Adipocyte (in vitro differentiated cells): ENCODE measurements around the gene HOXB5.
A peak's percentile ranks its signal among the peaks of the same experiment; 100 is the strongest.

Experiments used
- DNase-seq: peaks from one replicate; pipeline ENCODE4 v3.0.0-alpha.2; 2015; ENCODE audit warnings: low read depth
- H3K27me3 ChIP-seq: replicated peaks from 2 replicates; pipeline ENCODE4 v1.7.0; 2013; ENCODE audit warnings: mild to moderate bottlenecking, low read length, moderate library complexity; ENCODE audit not compliant: control insufficient read depth, insufficient read depth
- H3K36me3 ChIP-seq: 2 replicates; pipeline ENCODE4 v1.7.0; 2013; ENCODE audit warnings: low read length, mild to moderate bottlenecking, moderate library complexity; ENCODE audit not compliant: control insufficient read depth, insufficient read depth, severe bottlenecking
- H3K4me1 ChIP-seq: 2 replicates; pipeline ENCODE4 v1.7.0; 2013; ENCODE audit warnings: mild to moderate bottlenecking, low read length, moderate library complexity; ENCODE audit not compliant: control insufficient read depth, insufficient read depth
- H3K4me3 ChIP-seq: 2 replicates; pipeline ENCODE4 v1.7.0; 2013; ENCODE audit warnings: mild to moderate bottlenecking, low read length, moderate library complexity
- H3K9ac ChIP-seq: 2 replicates; pipeline ENCODE4 v1.7.0; 2013; ENCODE audit warnings: mild to moderate bottlenecking, low read length, moderate library complexity
- H3K9me3 ChIP-seq: 2 replicates; pipeline ENCODE4 v1.7.0; 2013; ENCODE audit warnings: mild to moderate bottlenecking, low read length, moderate library complexity; ENCODE audit not compliant: control insufficient read depth

HOXB5 gene

DNA sequence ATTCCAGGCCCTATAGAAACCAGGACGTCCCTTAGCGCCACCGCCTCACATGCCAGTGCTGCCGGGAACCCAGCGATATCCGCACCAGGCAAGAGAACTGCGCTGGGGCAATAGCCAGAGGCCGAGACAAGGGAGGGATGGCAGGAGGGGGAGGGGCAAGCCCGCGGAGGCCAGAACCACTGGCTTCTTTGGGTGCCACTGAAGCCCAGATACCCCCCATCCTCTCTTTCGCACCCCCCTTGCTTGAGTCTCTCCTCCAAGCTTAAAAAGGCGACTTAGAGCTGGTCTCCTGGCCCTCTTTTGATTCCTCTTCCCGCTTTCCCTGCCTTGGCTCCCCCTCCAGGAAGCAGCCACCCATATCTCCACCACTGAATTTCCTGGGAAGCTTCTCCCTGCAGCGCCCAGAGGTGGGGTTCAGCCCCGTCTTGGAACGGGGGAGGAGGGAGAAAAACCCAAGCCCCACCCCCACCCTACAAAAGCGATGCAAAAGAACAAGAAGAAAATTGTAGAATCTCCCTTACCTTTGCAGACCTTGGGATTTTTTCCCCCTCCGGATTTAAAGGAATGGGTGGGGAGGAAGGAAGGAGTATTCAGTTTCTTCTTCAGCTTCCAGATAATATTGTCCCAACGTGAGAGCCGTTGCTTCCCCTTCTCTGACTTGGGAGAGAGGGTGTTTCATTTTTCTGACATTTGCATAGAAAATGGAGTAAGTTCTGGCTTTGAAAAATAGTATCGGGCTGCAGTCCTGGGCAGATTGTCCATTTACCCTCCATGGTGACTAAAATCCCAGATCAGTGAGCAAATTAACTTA lies 10.6 kb upstream of the HOXB5 start:
- Histone ChIP-seq H3K27me3 (no peaks in the 10 kb centered on the region), H3K36me3 (no peaks in the 10 kb centered on the region), H3K4me3 (peak overlapping the region; percentile 95), H3K9me3 (no peaks in the 10 kb centered on the region), H3K9ac (peak overlapping the region; percentile 97), H3K4me1 (peaks cover 41% of the 10 kb centered on the region)
- DNase-seq, result no peak

DNA sequence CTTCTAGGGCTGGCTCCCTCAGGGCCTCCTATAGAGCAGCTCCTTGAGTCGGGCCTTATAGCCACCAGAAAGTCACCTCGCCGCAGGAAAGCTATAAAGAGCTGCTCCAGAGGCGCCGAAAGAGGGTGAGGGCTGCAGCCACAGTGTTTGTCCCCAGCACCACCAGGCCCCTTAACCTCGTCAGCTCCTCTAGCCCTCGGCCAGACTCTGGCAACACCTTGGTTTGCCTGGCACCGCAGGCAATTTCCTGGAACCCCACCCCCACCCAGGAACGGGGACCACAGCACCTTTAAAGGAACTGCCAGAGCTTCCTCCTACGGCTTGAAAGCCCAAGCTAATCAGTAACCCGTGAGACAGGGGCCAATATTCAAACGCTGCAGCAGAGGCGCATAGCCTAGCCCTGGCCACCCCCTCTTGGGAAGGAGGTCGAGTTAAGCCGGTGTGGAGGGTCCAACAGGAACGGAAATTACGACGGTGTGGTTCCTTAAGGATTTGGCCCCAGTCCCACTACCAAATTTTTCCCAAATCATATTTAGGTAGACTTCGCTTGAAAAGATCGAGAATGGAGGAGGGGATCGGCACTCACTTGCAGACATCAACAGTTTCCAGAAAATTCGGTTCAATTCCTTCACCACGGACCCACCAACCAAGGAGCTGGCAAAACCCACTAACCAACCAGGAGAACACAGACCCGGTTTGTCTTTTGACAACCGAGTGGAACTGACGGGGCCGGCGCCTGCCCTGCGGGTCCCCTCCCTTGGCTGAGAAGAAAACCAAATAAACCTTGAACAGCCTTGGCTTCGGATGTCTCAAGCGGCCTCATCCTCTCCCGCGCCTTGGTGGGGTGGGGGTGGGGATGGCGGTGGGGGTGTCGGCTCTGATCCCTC lies 8.2 kb upstream of the HOXB5 start:
- Histone ChIP-seq H3K4me1 (peaks cover 49% of the 10 kb centered on the region), H3K4me3 (peak overlapping the region; percentile 95), H3K27me3 (no peaks in the 10 kb centered on the region), H3K36me3 (no peaks in the 10 kb centered on the region), H3K9ac (peak overlapping the region; percentile 97), H3K9me3 (no peaks in the 10 kb centered on the region)
- DNase-seq, result no peak

DNA sequence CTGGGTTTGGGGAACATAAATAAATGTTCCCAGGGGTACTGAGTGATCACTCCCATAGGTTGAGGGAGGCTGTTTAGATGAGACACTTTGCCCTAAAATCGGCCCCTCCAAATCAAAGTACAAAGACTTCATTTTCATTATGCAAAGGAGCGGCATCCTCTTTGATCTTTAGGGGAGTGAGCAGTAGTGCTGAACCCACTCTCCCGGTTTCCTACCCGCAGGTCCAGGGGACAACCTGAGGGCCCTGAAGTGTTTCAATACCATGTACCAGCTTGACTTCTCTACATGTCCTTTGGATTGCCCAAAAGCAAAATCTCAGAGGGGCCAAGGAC lies 7.6 kb upstream of the HOXB5 start:
- Histone ChIP-seq H3K27me3 (no peaks in the 10 kb centered on the region), H3K9ac (peak overlapping the region; percentile 97), H3K4me3 (peak overlapping the region; percentile 95), H3K9me3 (no peaks in the 10 kb centered on the region), H3K4me1 (peaks cover 50% of the 10 kb centered on the region), H3K36me3 (peaks cover 3% of the 10 kb centered on the region)
- no peak for DNase-seq

DNA sequence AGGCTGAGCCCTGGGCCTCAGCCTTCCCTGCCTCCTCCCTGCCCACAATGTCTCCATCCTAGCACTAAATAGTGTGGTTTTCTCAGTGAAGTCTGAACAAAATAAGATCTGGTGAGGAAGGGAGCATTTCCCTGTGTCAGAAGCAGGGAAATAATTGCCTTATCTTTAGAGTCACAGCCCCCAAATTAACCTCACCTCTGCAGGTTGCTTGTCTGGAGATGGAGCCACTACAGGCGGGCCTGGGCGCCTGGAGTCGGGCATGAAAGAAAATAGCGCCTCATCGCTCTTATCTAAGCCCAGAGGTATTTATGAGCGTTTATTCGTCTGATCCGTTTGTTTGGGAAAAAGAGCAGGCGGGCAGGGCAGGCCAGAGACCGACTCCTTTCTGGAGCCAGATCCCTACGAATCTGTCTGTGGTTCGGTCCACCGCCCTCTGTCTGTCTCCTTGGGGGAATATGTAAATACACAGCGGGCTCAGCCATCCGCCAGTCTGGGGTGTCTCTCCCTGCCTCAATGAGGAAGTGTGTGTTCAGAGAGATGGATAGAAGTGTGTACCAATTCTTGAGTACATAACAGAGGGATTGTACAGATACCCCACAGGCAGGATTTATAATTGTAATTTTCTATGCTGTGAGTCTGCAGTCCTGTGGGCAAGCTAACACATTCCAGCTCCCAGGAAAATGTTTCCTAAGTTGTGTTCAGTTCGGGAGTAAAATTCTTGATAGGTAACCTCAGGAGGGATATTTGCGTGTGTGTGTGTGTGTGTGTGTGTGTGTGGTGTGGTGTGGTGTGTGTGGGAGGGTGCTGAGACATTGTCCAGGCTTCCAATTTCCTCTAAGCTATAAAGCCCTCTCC lies 6.9 kb upstream of the HOXB5 start:
- DNase-seq, result no peak
- Histone ChIP-seq H3K9me3 (no peaks in the 10 kb centered on the region), H3K4me3 (no peak overlapping the region), H3K4me1 (peaks cover 46% of the 10 kb centered on the region), H3K27me3 (no peaks in the 10 kb centered on the region), H3K9ac (no peak overlapping the region), H3K36me3 (peaks cover 10% of the 10 kb centered on the region)

DNA sequence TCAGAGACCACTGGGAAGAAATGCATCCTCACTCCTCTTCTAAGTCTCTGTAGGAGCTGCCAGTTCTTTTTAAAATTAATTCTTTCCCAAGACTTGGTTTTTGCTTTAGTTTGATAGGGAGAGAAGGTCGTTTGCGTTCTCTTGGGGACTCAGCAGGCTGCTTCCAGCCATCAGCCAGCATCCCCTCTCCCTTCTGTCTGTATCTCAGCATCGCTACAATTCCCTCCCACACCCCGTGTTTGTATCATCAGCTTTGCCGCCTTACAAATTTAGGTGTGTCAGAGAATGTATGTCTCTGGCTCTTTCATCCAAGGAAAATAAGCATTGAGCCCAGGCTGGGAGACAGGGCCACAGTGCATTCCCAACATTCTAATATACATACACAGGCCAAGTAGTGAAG lies 5.8 kb upstream of the HOXB5 start:
- Histone ChIP-seq H3K9ac (no peak overlapping the region), H3K9me3 (no peaks in the 10 kb centered on the region), H3K4me1 (peaks cover 49% of the 10 kb centered on the region), H3K36me3 (peaks cover 18% of the 10 kb centered on the region), H3K27me3 (no peaks in the 10 kb centered on the region), H3K4me3 (no peak overlapping the region)
- DNase-seq, result no peak

DNA sequence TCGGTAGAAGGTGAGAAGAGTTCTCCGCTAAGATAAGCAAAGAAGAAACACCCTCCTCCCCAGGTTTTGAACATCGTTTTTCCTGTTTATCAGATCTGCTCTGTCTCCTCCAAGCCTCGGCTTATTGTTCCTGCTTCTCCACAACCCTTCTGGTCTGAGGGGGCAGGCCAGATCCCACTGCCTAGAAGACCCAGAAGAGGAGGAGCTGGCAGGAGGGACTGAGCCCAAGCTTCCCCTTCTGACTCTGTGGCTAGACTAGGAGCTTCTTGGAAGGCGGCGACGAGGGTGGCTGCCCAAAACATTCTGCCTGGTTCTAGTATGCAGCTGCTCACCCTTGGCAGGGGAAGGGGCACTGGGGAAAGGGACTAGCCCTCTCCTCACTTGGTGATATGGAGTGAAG lies 5.2 kb upstream of the HOXB5 start:
- Histone ChIP-seq H3K4me3 (peak overlapping the region; percentile 89), H3K4me1 (peaks cover 53% of the 10 kb centered on the region), H3K27me3 (no peaks in the 10 kb centered on the region), H3K9me3 (no peaks in the 10 kb centered on the region), H3K36me3 (peaks cover 18% of the 10 kb centered on the region), H3K9ac (peak overlapping the region; percentile 96)
- no peak for DNase-seq

DNA sequence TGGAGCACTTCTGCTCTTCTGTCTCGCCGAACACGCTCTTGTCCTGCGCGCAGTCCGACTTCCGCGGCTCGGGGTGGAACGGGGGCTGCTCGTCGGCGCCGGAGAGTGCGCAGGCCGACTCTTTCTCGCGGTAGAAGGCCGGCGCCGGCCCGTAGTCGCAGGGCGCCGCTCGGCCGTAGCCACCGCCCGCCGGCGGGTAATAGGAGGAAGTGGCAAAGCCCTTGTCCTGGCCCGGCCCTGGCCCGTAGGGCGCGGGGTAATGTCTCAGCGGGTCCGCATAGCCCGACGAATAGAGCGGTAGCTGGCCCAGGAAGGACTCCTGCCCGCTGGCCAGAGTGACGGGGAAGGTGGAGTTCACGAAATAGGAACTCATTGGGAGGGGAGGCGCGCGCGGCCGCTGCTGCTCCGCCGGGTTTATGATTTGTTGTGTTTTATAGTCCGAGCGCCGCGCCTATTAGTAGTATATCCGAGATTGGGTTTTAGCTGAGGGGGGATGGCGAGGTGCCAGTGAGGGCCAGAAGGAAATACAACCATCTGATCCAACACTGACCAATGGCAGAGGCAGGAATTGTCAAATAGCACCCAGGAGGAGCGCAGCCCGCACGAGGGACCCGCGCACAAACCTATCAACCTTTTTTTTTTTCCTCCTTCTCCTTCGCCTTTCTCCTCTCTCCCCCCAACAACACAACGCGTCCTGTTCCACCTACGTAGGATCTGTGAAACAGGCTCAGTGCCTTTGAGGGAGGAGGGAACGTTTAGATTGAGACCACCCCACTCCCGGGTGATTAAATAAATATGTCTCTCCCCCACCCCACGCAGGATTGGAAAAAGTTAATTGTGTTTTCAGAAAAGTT lies 4.4 kb upstream of the HOXB5 start:
- Histone ChIP-seq H3K9me3 (no peaks in the 10 kb centered on the region), H3K9ac (peak overlapping the region; percentile 96), H3K4me1 (peaks cover 49% of the 10 kb centered on the region), H3K4me3 (peak overlapping the region; percentile 89), H3K36me3 (peaks cover 18% of the 10 kb centered on the region), H3K27me3 (no peaks in the 10 kb centered on the region)
- no peak for DNase-seq

DNA sequence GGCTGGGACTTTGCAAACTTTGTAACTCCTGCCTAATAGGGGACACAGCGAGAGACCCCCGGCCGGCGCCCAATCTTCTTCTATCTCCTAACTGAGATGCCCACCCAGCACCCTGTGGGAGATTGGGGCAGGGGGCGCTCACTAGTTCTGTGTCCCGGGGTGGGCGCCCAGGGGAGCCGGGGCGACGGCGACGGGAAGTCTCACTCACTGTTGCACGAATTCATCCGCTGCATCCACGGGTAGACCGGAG lies 3.9 kb upstream of the HOXB5 start:
- H3K9me3 ChIP-seq, result no peaks in the 10 kb centered on the region
- H3K4me1 ChIP-seq, result peaks cover 47% of the 10 kb centered on the region
- H3K36me3 ChIP-seq, result peaks cover 18% of the 10 kb centered on the region
- peak overlapping the region; percentile 89 for H3K4me3 ChIP-seq
- no peak for DNase-seq
- H3K27me3 ChIP-seq, result no peaks in the 10 kb centered on the region
- peak overlapping the region; percentile 96 for H3K9ac ChIP-seq

DNA sequence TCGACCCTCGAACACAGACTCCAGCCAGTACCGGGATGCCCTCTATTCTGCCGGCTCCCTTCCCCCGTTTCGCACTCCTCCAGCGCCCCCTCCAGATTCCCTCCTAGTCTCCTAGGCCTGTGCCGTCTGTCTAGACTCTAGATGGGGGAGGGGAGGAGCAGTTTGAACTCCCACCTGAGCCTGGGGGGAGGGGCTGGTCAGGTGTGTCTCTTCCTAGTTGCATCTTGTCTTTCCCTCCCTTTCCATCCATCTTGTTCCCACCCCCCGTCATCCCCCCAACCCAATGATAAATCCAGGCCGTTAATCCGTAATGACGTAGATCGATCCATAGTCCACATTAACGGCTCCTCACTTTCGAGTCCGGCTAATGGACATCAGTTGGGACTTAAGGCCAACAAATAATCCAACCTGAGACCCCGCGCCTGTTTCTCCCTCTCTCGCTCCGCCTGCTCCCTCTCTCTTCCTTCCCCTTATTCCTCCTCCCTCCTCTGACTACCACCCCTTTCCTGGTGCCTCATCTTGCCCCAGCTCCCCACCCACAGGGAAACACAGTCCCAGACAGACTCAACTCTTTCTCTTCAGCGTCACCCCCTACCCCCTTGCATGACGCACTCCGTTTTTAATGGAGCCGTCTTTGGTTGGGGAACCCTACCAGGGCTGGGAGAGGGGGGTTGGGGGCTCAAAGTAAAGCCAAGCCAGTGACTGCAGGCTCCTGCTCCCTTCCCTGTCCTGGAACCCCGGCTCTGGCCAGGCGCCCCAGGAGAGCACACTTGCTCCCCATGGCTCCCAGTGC lies 3.4 kb upstream of the HOXB5 start:
- peaks cover 18% of the 10 kb centered on the region for H3K36me3 ChIP-seq
- no peaks in the 10 kb centered on the region for H3K9me3 ChIP-seq
- H3K9ac ChIP-seq, result peak overlapping the region; percentile 96
- no peak for DNase-seq
- no peaks in the 10 kb centered on the region for H3K27me3 ChIP-seq
- peaks cover 45% of the 10 kb centered on the region for H3K4me1 ChIP-seq
- peak overlapping the region; percentile 89 for H3K4me3 ChIP-seq
